Retina (tissue), 1 donor: ENCODE results near the gene PRRX2.
"Not testable (repeated sequence)": the region's sequence is repeated elsewhere in the genome, so short reads cannot be mapped to it uniquely, and the experiment has no call there.

Experiments used
- DNase-seq: peaks from one replicate; pipeline ENCODE4 v3.0.0-alpha.2; 2016

The PRRX2 gene

GRCh38 chr9:129665389-129665775, at the start of gene PRRX2:
Gene PRRX2, plus strand, starts transcription at chr9:129665647. Its CDS starts 221 bp downstream, at chr9:129665868.
- DNase-seq: no peak

GRCh38 chr9:129617167-129617566, 48.3 kb upstream of the PRRX2 start:
- no peak for DNase-seq

GRCh38 chr9:129619787-129620668, 45.4 kb upstream of the PRRX2 start:
- peak; percentile 63 for DNase-seq

GRCh38 chr9:129620669-129621295, 44.7 kb upstream of the PRRX2 start, which contains the start of gene C9orf50:
Gene C9orf50, minus strand, starts transcription at chr9:129621101. Its CDS starts 527 bp downstream, at chr9:129620574.
- DNase-seq: peak; percentile 62

GRCh38 chr9:129623331-129623730, 42.1 kb upstream of the PRRX2 start:
- DNase-seq: no peak

- peak; percentile 83 for DNase-seq
Observed at GRCh38 chr9:129624168-129624759, 41.2 kb upstream of the PRRX2 start.

- no peak for DNase-seq
Observed at GRCh38 chr9:129624947-129625346, 40.5 kb upstream of the PRRX2 start.

- DNase-seq: peak; percentile 98
Observed at GRCh38 chr9:129626079-129626624, 39.3 kb upstream of the PRRX2 start, which contains the start of gene NTMT1. Gene NTMT1, plus strand, starts transcription at chr9:129626163. Its CDS starts 6,541 bp downstream, at chr9:129632704.

- no peak for DNase-seq
Observed at GRCh38 chr9:129626625-129627284, 38.7 kb upstream of the PRRX2 start.

- DNase-seq: no peak
Observed at GRCh38 chr9:129627556-129628440, 37.6 kb upstream of the PRRX2 start.

- no peak for DNase-seq
Observed at GRCh38 chr9:129628709-129629108, 36.7 kb upstream of the PRRX2 start.

- DNase-seq: no peak
Observed at GRCh38 chr9:129629251-129629820, 36.1 kb upstream of the PRRX2 start.

- DNase-seq: no peak
Observed at GRCh38 chr9:129630967-129631673, 34.3 kb upstream of the PRRX2 start.

- DNase-seq: no peak
Observed at GRCh38 chr9:129631674-129632129, 33.7 kb upstream of the PRRX2 start.

- no peak for DNase-seq
Observed at GRCh38 chr9:129632460-129632859, 33.0 kb upstream of the PRRX2 start.

GRCh38 chr9:129633207-129633606, 32.2 kb upstream of the PRRX2 start:
- no peak for DNase-seq

GRCh38 chr9:129633848-129634247, 31.6 kb upstream of the PRRX2 start:
- no peak for DNase-seq

- no peak for DNase-seq
Observed at GRCh38 chr9:129635099-129636065, 30.1 kb upstream of the PRRX2 start.

GRCh38 chr9:129636343-129636742, 29.1 kb upstream of the PRRX2 start:
- DNase-seq: not testable (repeated sequence)
